Heart left ventricle (tissue), 13 donors: ENCODE data around the gene LRRC3.

Experiments
- CTCF ChIP-seq, 12 donors: fragments of 200-600 bp; sonication (generic) in 4 of 12; IDR thresholded peaks; one replicate each; pipeline versions ENCODE4 v1.5.0 to v1.8.0; 2018 to 2022; ENCODE audit warnings: antibody characterized with exemption in 12 of 12, mild to moderate bottlenecking in 5 of 12
- POLR2A ChIP-seq, 2 donors: fragments of 450-650 bp; IDR thresholded peaks; one replicate each; pipeline ENCODE4 v1.6.1; 2017; ENCODE audit warnings: antibody characterized with exemption in 2 of 2, mild to moderate bottlenecking in 2 of 2, moderate library complexity in 2 of 2
- donor health status: ischemic (EF 13 %, LVEDD 7.1; RV severe dilation, severe dysfunction).
- donor health status: DM: no; HTN: yes; CAD: no.
- donor health status: DM: no; HTN: no; CAD: no.
- donor health status: ischemic (EF 25% LVEDD 6.9; RV normal size, moderate dysfunction).
- donor health status: ischemic (EF 25% LVEDD 5.7; RV mildly dilated, moderate dysfunction).
- donor health status: ischemic (EF 35%, LVEDD 5.7; RV mildly dilated, moderate dysfunction).
- donor health status: nonischemic (EF 11% LVEDD 7.7; RV severe dilation, severe dysfunction).
- donor health status: DM: yes; HTN: yes; CAD: no.
- donor health status: PGD.
- donor health status: ischemic (EF 29% LVEDD 5.4; RV normal size, mild dysfunction).
- donor health status: nonischemic (EF 23%, LVEDD 6.1; RV moderate dilation, normal function).

- TF ChIP-seq CTCF (IDR thresholded peaks at IDR 0.05) (peak in 11 of 12 donors; percentile 14 to 63 (median 45)), POLR2A (IDR thresholded peaks at IDR 0.05) (no peak)
These were observed 6.2 kb downstream of the LRRC3 start for GRCh38 chr21:44461464-44462001.
